Measurements from ENCODE around the gene KRT81.
"Not testable (repeated sequence)": the region's sequence is repeated elsewhere in the genome, so short reads cannot be mapped to it uniquely, and the experiment has no call there.

Gene KRT81

GRCh38 chr12:52278575-52279421 lies 12.5 kb downstream of the KRT81 start:
- Histone ChIP-seq H3K27ac (peak overlapping the region in 6 of 21 experiments; percentile 26 to 87 (median 56)), H3K4me3 (peak overlapping the region in 2 of 7 experiments; percentile 6 to 22)

- no peak overlapping the region for H3K4me3 ChIP-seq
- no peak overlapping the region for H3K27ac ChIP-seq
These were observed 13.7 kb downstream of the KRT81 start for GRCh38 chr12:52277486-52278245.

GRCh38 chr12:52275686-52276085 lies 15.6 kb downstream of the KRT81 start:
- no peak overlapping the region for H3K27ac ChIP-seq
- H3K4me3 ChIP-seq, result no peak overlapping the region

GRCh38 chr12:52274521-52275120 lies 16.7 kb downstream of the KRT81 start, which contains the start of gene KRT86:
Gene KRT86, plus strand, starts transcription at chr12:52274645. Its CDS starts 27,272 bp downstream, at chr12:52301917.
- no peak within 1 kb of the TSS for H3K4me3 ChIP-seq
- H3K27ac ChIP-seq, result no peak within 1 kb of the TSS

- Histone ChIP-seq H3K4me3 (no peak overlapping the region), H3K27ac (no peak overlapping the region)
These were observed 20.2 kb downstream of the KRT81 start for GRCh38 chr12:52271158-52271557.

- no peak overlapping the region for H3K4me3 ChIP-seq
- H3K27ac ChIP-seq, result no peak overlapping the region
These were observed 20.7 kb downstream of the KRT81 start for GRCh38 chr12:52270541-52271070.

GRCh38 chr12:52268212-52268611 lies 23.1 kb downstream of the KRT81 start:
- H3K27ac ChIP-seq, result peak overlapping the region in 2 of 21 experiments; percentile 20 to 23

GRCh38 chr12:52267699-52268098 lies 23.6 kb downstream of the KRT81 start:
- Histone ChIP-seq H3K27ac (peak overlapping the region in 2 of 21 experiments; percentile 20 to 23), H3K4me3 (no peak overlapping the region)

More at GRCh38 chr12:52268212-52268611, 23.1 kb downstream of the KRT81 start:
- H3K4me3 ChIP-seq, result no peak overlapping the region

- no peak overlapping the region for H3K4me3 ChIP-seq
- no peak overlapping the region for H3K27ac ChIP-seq
These were observed 24.1 kb downstream of the KRT81 start for GRCh38 chr12:52267266-52267665.

- no peak overlapping the region for H3K27ac ChIP-seq
- no peak overlapping the region for H3K4me3 ChIP-seq
These were observed 24.8 kb downstream of the KRT81 start for GRCh38 chr12:52266514-52266913.

- Histone ChIP-seq H3K4me3 (no peak overlapping the region), H3K27ac (no peak overlapping the region)
These were observed 26.9 kb downstream of the KRT81 start for GRCh38 chr12:52264435-52264825.

- H3K27ac ChIP-seq, result no peak overlapping the region
- no peak overlapping the region for H3K4me3 ChIP-seq
These were observed 27.4 kb downstream of the KRT81 start for GRCh38 chr12:52263761-52264434.

GRCh38 chr12:52262286-52262685 lies 29.0 kb downstream of the KRT81 start:
- Histone ChIP-seq H3K4me3 (no peak overlapping the region), H3K27ac (no peak overlapping the region)

GRCh38 chr12:52261208-52261484 lies 30.2 kb downstream of the KRT81 start:
- no peak overlapping the region for H3K27ac ChIP-seq
- H3K4me3 ChIP-seq, result no peak overlapping the region

GRCh38 chr12:52260361-52261207 lies 30.8 kb downstream of the KRT81 start:
- Histone ChIP-seq H3K27ac (peak overlapping the region in 1 of 21 experiments; percentile 34), H3K4me3 (no peak overlapping the region)

GRCh38 chr12:52259657-52260243 lies 31.6 kb downstream of the KRT81 start:
- Histone ChIP-seq H3K27ac (no peak overlapping the region), H3K4me3 (no peak overlapping the region)

GRCh38 chr12:52258335-52258901 lies 32.9 kb downstream of the KRT81 start:
- H3K27ac ChIP-seq, result no peak overlapping the region
- H3K4me3 ChIP-seq, result no peak overlapping the region

GRCh38 chr12:52257922-52258321 lies 33.4 kb downstream of the KRT81 start:
- not testable (repeated sequence) for H3K27ac ChIP-seq, H3K4me3 ChIP-seq

Data from skin epidermis (tissue), 12 donors.